Fibroblast of mammary gland (primary cell): ENCODE measurements around the gene GALNT17.

ENCODE experiments used
- DNase-seq: peaks from one replicate; pipeline ENCODE4 v3.0.0-alpha.2; 2010; ENCODE audit warnings: low read depth
- H3K4me3 ChIP-seq: 2 replicates; pipeline ENCODE4 v1.5.1; 2011; ENCODE audit warnings: low read depth, mild to moderate bottlenecking, low read length, moderate library complexity; ENCODE audit not compliant: control insufficient read depth
- CTCF ChIP-seq: conservative IDR thresholded peaks from 2 replicates; pipeline ENCODE4 v1.5.1; 2011; ENCODE audit warnings: low read depth, low read length, inconsistent platforms; ENCODE audit not compliant: control insufficient read depth, insufficient read depth

GALNT17 gene

DNA sequence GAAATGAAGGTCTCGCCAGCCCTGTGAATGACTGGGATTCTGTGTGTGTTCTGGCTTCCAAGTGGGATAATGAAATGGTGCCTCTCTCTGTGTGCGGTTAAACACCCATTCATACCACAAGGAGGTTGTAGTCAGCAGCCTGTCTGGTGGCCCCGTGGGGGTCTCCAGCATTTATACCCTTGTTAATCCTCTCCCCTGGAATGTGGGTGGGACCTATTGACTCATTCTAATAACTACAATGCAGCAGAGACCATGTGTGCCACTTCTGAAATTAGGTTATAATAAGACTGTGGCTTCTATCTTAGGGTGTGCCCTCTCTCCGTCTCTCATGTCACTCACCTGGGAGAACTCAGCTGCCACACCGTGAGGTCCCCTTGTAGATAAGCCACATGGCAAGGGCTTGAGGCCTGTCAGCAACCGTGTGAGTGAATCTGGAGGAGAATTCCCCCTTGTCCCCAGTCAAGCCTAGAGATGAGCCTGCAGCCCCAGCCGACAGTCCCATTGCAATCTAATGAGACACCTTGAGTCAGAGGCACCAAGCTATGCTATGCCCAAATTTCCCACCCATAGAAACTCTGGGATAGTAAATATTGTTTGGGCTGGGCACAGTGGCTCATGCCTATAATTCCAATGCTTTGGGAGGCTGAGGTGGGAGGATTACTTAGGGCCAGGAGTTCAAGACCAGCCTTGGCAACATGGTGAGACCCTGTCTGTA lies 106.8 kb downstream of the GALNT17 start:
- TF ChIP-seq CTCF = no peak
- DNase-seq = no peak
- no peak overlapping the region for H3K4me3 ChIP-seq

GRCh38 chr7:71239586-71240268 lies 107.8 kb downstream of the GALNT17 start:
- no peak for DNase-seq

GRCh38 chr7:71243736-71244410 lies 111.9 kb downstream of the GALNT17 start:
- DNase-seq = no peak
- H3K4me3 ChIP-seq = no peak overlapping the region
- TF ChIP-seq CTCF = no peak

More at GRCh38 chr7:71239586-71240268, 107.8 kb downstream of the GALNT17 start:
- no peak for TF ChIP-seq CTCF
- H3K4me3 ChIP-seq = no peak overlapping the region

GRCh38 chr7:71245038-71245437 lies 113.1 kb downstream of the GALNT17 start:
- no peak for DNase-seq
- H3K4me3 ChIP-seq = no peak overlapping the region
- no peak for TF ChIP-seq CTCF

DNA sequence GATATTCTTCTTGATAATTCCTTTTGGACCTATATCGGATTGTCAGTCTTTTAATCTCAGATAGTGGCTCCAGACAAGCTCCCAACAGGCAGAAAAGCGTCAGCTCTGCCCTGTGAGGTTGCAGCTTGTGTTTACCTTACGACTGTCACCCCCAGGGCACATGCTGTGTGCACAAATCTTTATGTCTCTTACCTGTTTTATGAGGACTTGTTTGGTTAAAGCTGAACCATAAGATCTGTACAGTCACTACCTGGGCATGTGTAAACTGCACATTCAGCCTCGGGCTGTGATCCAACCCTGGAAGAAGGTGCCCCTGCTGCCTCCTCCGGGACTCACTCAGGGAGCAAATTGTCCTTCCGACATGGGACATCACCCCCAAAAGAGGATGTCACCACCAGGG lies 119.8 kb downstream of the GALNT17 start:
- no peak for DNase-seq
- H3K4me3 ChIP-seq = no peak overlapping the region
- no peak for TF ChIP-seq CTCF

DNA sequence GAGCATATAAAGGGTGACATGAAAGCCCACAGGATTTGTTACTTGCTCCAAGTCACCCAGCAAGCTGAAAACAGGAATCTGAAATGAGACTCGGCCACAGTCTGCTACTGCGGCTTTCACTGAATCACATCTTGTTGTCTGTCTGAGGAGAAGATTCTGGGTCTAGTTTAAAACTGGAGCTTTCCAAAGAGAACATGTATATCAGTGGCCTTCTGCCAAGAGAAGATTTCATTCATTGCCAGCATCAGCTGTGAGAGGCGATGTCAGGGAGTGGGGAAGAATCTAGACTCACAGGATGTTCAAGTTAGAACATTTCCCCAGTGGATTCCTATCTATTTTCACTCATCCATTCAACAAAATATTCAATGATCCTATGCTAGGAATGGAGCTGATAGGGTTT lies 122.8 kb downstream of the GALNT17 start:
- no peak for DNase-seq
- H3K4me3 ChIP-seq = no peak overlapping the region

More for the DNA sequence above, 122.8 kb downstream of the GALNT17 start:
- TF ChIP-seq CTCF = no peak
